ENCODE measurements around the gene KDM8.

GRCh38 chr16:27191352-27191924 is 11.9 kb upstream of the KDM8 start:
- TF ChIP-seq CTCF (IDR thresholded peaks at IDR 0.05; ENCODE audit: insufficient read depth, low read length, poor library complexity, severe bottlenecking), result no peak
- no peak for TF ChIP-seq EZH2phosphoT487 (conservative IDR thresholded peaks at IDR 0.05; ENCODE audit: low read length)
